Measurements from ENCODE around the gene BTBD9. TPM values are rescaled to one million over a fixed set of nuclear protein-coding genes. Genes with fewer than 3 reads are reported as not detected.

The BTBD9 gene
- total RNA-seq, 2 donors from 2014 or later, result 16.3 to 22.9 TPM

- intact Hi-C loops (cut with DNase I), result no loop called here
- DNase-seq (ENCODE audit: low spot score), result no peak
These were observed 378.1 kb downstream of the BTBD9 start for GRCh38 chr6:38261626-38262025.

GRCh38 chr6:38259736-38260135 is 380.0 kb downstream of the BTBD9 start:
- DNase-seq (ENCODE audit: low spot score), result no peak
- intact Hi-C loops (cut with DNase I), result no loop called here

GRCh38 chr6:38248500-38249234 is 391.1 kb downstream of the BTBD9 start:
- intact Hi-C loops (cut with DNase I), result no loop called here
- no peak for DNase-seq (ENCODE audit: low spot score)

- no peak for DNase-seq (ENCODE audit: low spot score)
- intact Hi-C loops (cut with DNase I), result no loop called here
These were observed 394.4 kb downstream of the BTBD9 start for GRCh38 chr6:38245295-38245694.

GRCh38 chr6:38244869-38245268 is 394.9 kb downstream of the BTBD9 start:
- intact Hi-C loops (cut with DNase I), result no loop called here
- DNase-seq (ENCODE audit: low spot score), result no peak

- DNase-seq (ENCODE audit: low spot score), result no peak
- intact Hi-C loops (cut with DNase I), result no loop called here
These were observed 398.4 kb downstream of the BTBD9 start for GRCh38 chr6:38241200-38241871.

- intact Hi-C loops (cut with DNase I), result no loop called here
- no peak for DNase-seq (ENCODE audit: low spot score)
These were observed 399.8 kb downstream of the BTBD9 start for GRCh38 chr6:38239719-38240451.

GRCh38 chr6:38236631-38237030 is 403.1 kb downstream of the BTBD9 start:
- intact Hi-C loops (cut with DNase I), result no loop called here

GRCh38 chr6:38234934-38235682 is 404.6 kb downstream of the BTBD9 start:
- DNase-seq (ENCODE audit: low spot score), result no peak
- intact Hi-C loops (cut with DNase I), result no loop called here

More at GRCh38 chr6:38236631-38237030, 403.1 kb downstream of the BTBD9 start:
- no peak for DNase-seq (ENCODE audit: low spot score)

GRCh38 chr6:38234141-38234540 is 405.6 kb downstream of the BTBD9 start:
- intact Hi-C loops (cut with DNase I), result no loop called here
- no peak for DNase-seq (ENCODE audit: low spot score)

GRCh38 chr6:38233161-38233791 is 406.5 kb downstream of the BTBD9 start:
- no peak for DNase-seq (ENCODE audit: low spot score)
- intact Hi-C loops (cut with DNase I), result no loop called here

GRCh38 chr6:38225766-38226165 is 414.0 kb downstream of the BTBD9 start:
- DNase-seq (ENCODE audit: low spot score), result no peak
- intact Hi-C loops (cut with DNase I), result no loop called here

GRCh38 chr6:38221251-38221650 is 418.5 kb downstream of the BTBD9 start:
- no peak for DNase-seq (ENCODE audit: low spot score)
- intact Hi-C loops (cut with DNase I), result no loop called here

- intact Hi-C loops (cut with DNase I), result no loop called here
- DNase-seq (ENCODE audit: low spot score), result no peak
These were observed 419.5 kb downstream of the BTBD9 start for GRCh38 chr6:38220069-38220723.

- no peak for DNase-seq (ENCODE audit: low spot score)
- intact Hi-C loops (cut with DNase I), result no loop called here
These were observed 421.5 kb downstream of the BTBD9 start for GRCh38 chr6:38218235-38218634.

- intact Hi-C loops (cut with DNase I), result no loop called here
- DNase-seq (ENCODE audit: low spot score), result no peak
These were observed 423.3 kb downstream of the BTBD9 start for GRCh38 chr6:38216451-38216850.

- no peak for DNase-seq (ENCODE audit: low spot score)
- intact Hi-C loops (cut with DNase I), result no loop called here
These were observed 423.9 kb downstream of the BTBD9 start for GRCh38 chr6:38215651-38216311.

GRCh38 chr6:38215225-38215624 is 424.5 kb downstream of the BTBD9 start:
- intact Hi-C loops (cut with DNase I), result no loop called here
- no peak for DNase-seq (ENCODE audit: low spot score)

Measured in posterior vena cava (tissue), 2 donors.